ENCODE data around the gene NBEAL2. TPM values are rescaled to one million over a fixed set of nuclear protein-coding genes. Genes with fewer than 3 reads are reported as not detected.

Gene NBEAL2
- total RNA-seq, 1 donor from 2014 or later, result 70.2 TPM

DNA sequence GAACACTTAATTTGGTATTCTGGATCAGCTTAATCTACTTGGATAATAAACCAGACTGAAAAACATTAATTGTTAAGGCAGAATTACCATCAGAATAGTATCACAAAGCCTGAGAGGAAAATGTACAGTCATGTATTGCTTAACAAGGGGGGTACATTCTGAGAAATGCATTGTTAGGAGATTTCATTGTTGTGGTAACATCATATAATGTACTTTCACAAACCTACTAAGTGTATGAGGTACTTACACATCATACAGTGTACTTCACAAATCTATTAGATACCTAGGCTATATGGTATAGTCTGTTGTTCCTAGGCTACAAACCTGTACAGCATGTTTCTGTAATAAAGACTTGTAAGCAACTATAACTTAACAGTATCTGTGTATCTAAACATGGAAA, 68.2 kb downstream of the NBEAL2 start:
- H3K27me3 ChIP-seq, result no peaks in the 10 kb centered on the region
- H3K36me3 ChIP-seq, result peaks cover 16 to 22% of the 10 kb centered on the region in 2 donors
- DNase-seq (ENCODE audit: low spot score in 2 of 2), result no peak
- H3K4me3 ChIP-seq, result no peak overlapping the region
- no peaks in the 10 kb centered on the region for H3K9me3 ChIP-seq
- intact Hi-C loops (cut with DNase I), result no loop called here
- no peak overlapping the region for H3K27ac ChIP-seq
- no peaks in the 10 kb centered on the region for H3K4me1 ChIP-seq
- no peak for TF ChIP-seq CTCF (IDR thresholded peaks at IDR 0.05)

DNA sequence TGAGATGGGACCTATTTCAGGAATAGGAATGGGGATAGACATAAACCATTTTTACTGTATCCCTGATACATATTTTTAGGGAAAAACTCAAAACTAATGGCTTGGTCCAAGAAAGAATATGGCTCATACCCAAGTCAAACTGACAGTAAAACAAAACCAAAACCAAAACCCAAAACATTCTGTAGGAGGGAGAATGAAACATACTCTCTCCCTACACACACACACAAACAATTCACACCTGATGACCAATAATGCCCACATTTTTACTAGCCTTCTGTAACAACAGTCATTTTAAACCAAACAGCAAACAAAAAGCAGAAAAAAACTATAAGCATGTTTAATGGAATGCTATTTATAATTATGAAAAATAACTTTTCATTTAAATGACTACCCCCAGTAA, 74.9 kb downstream of the NBEAL2 start:
- intact Hi-C loops (cut with DNase I), result no loop called here

GRCh38 chr3:47056705-47057104, 77.2 kb downstream of the NBEAL2 start:
- TF ChIP-seq CTCF (IDR thresholded peaks at IDR 0.05), result no peak
- intact Hi-C loops (cut with DNase I), result no loop called here

More for the DNA sequence above, 74.9 kb downstream of the NBEAL2 start:
- Histone ChIP-seq H3K36me3 (peaks cover 11 to 16% of the 10 kb centered on the region in 2 donors), H3K27me3 (no peaks in the 10 kb centered on the region), H3K4me1 (peaks cover 0 to 3% of the 10 kb centered on the region in 2 donors), H3K9me3 (no peaks in the 10 kb centered on the region), H3K27ac (no peak overlapping the region), H3K4me3 (no peak overlapping the region)
- no peak for DNase-seq (ENCODE audit: low spot score in 2 of 2)
- TF ChIP-seq CTCF (IDR thresholded peaks at IDR 0.05), result no peak

DNA sequence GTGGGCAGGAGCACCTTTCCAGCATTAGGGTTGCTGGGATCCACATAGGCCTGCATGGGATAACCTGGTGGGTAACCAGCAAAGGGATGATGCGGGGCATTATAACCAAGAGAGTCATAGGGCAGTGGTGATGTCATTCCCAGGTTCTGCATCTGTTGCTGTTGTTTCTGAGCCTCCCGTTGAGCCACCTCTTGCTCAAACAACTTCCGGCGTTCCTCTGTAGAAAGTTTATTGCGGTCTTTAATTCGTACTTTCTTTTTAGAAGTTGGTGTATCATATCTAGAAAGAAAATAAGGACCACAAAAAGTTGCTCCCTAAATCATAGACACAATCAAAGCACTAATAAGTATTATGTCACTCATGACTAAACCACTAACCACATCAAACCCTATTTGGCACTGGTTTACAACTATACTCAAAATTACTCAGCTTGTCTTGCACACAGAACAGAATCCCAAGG, 77.8 kb downstream of the NBEAL2 start:
- TF ChIP-seq CTCF (IDR thresholded peaks at IDR 0.05), result no peak
- Histone ChIP-seq H3K4me3 (no peak overlapping the region), H3K9me3 (no peaks in the 10 kb centered on the region), H3K4me1 (peaks cover 0 to 3% of the 10 kb centered on the region in 2 donors), H3K27me3 (no peaks in the 10 kb centered on the region), H3K27ac (no peak overlapping the region), H3K36me3 (peaks cover 11 to 28% of the 10 kb centered on the region in 2 donors)
- intact Hi-C loops (cut with DNase I), result no loop called here
- DNase-seq (ENCODE audit: low spot score in 2 of 2), result no peak

More at GRCh38 chr3:47056705-47057104, 77.2 kb downstream of the NBEAL2 start:
- no peaks in the 10 kb centered on the region for H3K27me3 ChIP-seq
- no peaks in the 10 kb centered on the region for H3K9me3 ChIP-seq
- peaks cover 11 to 28% of the 10 kb centered on the region in 2 donors for H3K36me3 ChIP-seq
- peaks cover 0 to 3% of the 10 kb centered on the region in 2 donors for H3K4me1 ChIP-seq
- no peak overlapping the region for H3K27ac ChIP-seq
- H3K4me3 ChIP-seq, result no peak overlapping the region
- DNase-seq (ENCODE audit: low spot score in 2 of 2), result no peak

Other genes with a start within 250 kb of the NBEAL2 start
- gene MYL3, start 116.2 kb upstream of the NBEAL2 start, total RNA-seq, result 3.6 TPM
- gene PTH1R, start 101.9 kb upstream of the NBEAL2 start, total RNA-seq, result 10.3 TPM
- 34.3 TPM for gene CCDC12, start 2.9 kb upstream of the NBEAL2 start, total RNA-seq
- 21.0 TPM for gene SETD2, start 184.4 kb downstream of the NBEAL2 start, total RNA-seq